ENCODE data around the gene UPF1.

Gene UPF1

GRCh38 chr19:18878858-18879578, 47.3 kb downstream of the UPF1 start:
- no peak for DNase-seq

- DNase-seq = no peak
Measured at GRCh38 chr19:18879579-18880373, 48.0 kb downstream of the UPF1 start.

DNA sequence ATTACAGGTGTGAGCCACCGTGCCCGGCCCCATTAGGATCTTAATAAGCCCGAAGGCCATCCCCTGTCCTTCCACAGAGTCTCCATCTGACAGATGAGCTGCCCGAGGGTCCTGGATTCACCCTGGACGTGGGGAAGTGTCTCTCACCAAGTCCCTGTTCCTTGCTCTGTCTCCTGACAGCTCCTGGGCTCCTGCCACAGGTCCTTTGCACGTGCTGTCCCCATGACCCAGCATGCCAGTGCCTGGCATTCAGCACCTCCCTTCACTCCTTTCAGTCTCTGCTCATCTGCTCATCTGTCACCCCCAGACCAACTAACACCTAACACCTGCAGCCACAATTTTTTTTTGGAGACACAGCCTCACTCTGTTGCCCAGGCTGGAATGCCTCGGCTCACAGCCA, 49.7 kb downstream of the UPF1 start:
- no peak for DNase-seq

GRCh38 chr19:18883526-18884304, 52.0 kb downstream of the UPF1 start:
- no peak for DNase-seq

GRCh38 chr19:18886972-18887371, 55.2 kb downstream of the UPF1 start:
- no peak for DNase-seq

DNA sequence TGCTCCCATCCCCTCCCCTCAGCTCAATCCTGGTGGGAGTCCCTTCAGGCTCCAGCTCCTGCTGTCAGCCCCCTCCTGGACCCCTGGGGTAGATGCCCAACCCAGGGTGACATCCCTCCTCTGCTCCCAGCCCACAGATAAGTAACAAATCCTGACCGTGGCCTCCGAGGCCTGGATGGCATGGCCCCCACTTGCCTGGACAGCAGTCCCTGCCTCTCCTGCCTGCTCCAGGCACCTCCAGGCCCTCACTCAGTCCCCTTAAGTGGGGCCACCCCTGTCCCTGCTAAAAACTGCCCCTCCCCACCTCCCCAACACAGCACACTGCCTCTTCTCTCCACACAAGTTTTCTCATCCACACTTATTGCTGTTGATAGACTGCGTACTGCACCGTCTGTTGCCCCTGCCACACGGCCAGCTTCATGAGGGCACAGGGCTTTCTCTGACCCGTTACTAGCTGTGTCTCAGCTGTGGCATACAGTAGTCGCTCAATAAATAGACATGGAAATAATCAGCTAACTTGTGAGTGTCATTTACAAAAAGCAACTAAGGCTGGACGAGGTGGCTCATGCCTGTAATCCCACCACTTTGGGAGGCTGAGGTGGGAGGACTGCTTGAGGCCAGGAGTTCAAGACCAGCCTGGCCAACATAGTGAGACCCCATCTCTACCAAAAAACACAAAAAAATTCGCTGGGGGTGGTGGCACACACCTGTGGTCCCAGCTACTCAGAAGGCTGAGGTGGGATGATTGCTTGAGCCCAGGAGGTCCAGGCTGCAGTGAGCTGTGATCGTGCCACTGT, 58.4 kb downstream of the UPF1 start:
- DNase-seq = no peak

DNA sequence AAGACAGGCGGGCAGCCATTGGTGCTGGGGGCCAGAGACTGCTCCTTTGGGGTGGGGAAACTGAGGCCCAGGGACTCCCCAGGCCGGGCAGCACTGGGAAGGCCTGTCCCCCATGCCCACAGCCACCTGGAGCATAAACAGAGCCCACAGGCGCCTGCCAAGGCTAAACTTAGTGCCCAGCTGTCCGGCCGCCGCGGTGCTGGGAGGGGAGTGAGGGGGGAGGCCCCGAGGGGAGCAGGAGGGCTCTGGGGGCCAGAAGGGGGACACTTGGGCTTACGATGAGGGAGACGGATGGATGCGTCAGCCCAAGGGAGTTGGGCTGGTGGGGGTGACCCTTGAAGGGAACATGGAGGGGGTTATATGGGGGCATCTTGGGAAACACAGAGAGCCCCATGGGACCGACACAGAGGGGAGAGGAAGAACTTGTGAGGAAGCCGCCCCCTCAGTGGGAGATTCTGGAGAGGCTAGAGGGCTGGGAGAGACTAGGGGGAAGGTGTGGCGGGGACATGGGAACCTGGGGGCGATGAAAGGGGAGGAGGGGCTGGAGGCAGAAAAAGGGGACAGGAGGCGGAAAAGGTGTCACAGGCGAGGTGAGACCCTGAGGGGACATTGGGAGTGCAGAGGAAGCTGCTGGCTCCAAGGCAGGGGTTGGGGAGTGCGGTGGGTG, 62.0 kb downstream of the UPF1 start:
- no peak for DNase-seq

DNA sequence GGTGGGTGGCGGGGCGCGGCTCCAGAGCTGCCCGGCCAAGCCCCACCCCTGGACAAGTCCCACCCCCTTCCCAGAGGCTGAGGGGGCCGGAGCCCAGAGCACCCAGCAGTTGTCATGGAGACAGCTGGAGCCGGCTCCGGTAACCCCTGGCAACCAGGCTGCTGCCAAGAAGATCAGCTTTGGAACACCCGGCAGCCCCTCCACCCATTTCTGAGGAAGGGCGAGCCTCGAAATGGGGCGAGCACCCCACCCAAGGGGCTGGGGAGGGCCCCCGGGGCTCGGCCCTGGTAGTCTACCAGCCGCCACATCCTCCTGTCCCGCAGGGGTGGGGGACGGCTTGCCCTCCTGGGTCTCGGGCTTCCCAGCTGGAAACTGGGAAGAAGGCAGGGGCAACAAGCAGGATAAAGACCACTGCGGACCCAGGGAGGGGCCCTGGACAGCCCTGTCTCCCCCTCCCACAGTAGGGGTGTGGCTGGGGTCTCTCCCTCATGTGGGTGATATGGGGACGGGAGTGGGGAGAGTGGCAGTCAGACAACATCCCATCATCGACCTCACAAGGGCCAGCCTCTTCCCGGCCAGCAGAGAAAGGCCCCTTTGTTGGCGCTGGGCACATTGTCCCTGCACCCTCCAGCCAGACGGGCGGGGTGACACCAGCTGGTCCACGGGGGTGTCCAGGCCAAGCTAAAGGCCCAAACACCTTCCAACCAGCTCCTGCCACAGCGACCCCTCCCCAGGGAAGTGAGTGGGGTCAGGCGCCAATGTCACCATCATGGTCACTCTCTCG, 62.7 kb downstream of the UPF1 start:
- DNase-seq = no peak

GRCh38 chr19:18895038-18895823, 63.5 kb downstream of the UPF1 start:
- no peak for DNase-seq

GRCh38 chr19:18895824-18896341, 64.1 kb downstream of the UPF1 start, which contains the start of gene CERS1:
Gene CERS1, minus strand, starts transcription at chr19:18896158. Its CDS starts 86 bp downstream, at chr19:18896072.
- DNase-seq = no peak

GRCh38 chr19:18896421-18896841, 64.7 kb downstream of the UPF1 start:
- no peak for DNase-seq

- no peak for DNase-seq
Measured at GRCh38 chr19:18897094-18898029, 65.6 kb downstream of the UPF1 start.

- DNase-seq = no peak
Measured at GRCh38 chr19:18898081-18898606, 66.4 kb downstream of the UPF1 start.

DNA sequence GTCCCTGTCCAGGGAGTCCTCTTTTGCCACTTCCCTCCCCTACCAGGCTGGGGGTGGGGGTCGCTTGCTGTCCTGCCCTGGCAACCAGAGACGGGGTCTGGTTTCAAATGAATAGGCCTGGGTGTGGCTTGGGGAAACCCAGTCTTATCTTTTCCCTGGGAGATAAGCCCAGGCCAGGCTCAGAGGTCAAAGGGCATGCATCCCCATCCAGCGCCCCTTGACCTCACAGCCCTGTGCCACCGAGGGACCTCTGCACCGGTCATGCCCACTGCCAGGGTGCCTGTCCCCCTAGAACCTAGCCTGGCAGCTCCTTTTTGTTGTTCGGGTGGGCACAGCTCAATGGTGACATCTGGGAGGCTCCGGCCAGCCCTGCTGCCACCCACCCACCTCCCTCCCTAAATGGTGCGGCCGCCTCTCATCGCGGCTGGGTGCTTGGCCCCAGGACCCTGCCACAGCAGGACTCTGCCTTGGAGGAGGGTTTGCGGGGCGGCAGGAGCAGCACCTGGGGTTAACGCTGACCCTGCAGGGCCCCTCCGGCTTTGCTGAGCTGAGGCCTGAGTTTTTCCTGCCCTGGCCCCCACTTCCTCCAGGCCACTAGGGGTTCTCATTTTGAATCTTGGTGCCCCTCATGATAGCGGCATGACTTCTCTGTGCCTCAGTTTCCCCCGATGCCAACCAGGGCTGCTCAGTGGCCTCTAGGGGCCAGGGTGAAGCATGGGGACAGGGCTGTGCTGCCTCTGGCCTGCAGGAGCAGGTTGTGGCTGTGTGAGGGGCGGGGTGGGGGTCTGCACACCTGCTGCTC, 67.0 kb downstream of the UPF1 start:
- no peak for DNase-seq

DNA sequence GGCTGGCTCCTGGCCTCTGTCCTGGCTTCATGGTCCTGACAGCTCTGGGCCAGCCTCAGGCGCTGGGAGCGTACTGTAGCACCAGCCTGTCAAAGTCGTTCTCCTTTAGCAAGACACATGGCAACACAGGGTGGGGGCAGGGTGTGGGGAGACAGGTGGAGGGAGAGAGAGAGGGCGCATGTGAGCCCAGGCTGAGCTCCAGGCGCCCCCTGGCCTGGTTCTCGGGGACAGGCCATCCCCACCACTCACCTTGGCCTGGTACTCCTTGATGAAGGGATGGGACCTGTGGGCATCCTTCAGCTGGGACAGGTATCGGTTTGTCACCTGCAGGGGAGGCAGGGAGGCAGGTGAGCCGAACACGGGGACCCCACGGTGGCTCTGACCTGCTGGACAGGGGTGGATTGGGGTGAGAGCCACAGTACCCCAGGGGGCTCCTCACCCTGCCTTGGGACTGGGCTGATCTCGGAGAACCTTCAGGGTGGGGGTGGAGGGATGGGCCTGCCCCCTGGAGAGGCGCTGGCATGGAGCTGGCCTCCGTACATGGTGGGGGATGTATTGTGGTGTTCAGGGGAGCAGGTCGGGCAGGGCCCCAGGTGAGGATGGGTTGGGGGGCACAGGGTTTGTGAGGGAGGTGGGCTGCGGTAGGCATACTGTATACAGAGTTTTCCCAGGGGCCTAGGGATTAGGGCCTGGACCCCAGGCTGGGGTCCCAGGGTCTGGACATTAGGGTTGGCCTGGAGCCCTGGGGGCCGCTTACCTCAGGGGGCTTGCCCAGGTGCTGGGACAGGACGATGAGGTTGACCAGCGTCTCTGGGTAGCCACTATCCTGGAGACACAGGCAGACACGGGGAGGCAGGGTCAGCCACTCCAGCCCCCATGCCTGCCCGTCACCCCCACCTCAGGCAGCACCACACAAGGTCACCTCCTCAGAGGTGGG, 68.1 kb downstream of the UPF1 start:
- DNase-seq = no peak

DNA sequence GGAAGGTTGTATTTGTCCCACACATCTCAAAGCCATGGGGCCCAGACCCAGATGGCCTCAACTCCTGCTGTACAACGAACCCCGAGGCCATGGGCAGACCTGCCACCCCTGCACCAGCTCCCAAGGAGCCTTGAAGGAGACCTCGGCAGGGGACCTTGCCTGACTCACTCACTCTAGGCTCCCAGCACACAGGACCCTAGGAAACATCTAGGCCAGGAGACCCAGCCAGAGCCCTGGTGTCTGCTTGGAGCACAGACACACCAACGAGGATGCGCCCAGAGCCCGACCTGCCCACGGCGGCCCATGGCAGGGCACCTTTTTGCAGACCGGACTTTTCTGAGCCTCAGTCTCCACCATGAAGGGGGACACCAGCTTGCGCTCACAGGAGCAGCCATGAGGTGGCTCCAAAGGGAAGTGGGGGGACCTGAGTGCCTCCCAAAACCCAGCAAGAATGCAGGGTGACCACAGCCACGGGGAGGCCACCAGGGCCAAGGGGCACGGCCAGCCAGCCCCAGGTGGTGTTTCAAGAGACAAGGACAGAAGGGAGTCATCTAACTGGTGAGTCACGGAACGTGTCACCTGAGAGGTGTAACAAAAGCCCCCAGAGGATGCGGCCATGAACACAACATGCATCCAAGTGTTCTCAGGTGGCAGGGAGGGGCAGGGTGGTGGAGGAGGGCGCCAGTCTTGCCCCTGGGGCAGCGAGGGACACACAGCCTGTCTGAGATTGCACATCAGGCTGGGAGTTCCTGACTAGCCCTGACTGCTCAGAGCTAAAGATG, 69.1 kb downstream of the UPF1 start:
- no peak for DNase-seq
